ENCODE results near the gene PRPSAP2. TPM values are rescaled to one million over a fixed set of nuclear protein-coding genes. Genes with fewer than 3 reads are reported as not detected.

Gene PRPSAP2
- total and polyA plus RNA-seq, 3 donors from 2014 or later, result 42.8 to 56.1 (median 55.4) TPM

DNA sequence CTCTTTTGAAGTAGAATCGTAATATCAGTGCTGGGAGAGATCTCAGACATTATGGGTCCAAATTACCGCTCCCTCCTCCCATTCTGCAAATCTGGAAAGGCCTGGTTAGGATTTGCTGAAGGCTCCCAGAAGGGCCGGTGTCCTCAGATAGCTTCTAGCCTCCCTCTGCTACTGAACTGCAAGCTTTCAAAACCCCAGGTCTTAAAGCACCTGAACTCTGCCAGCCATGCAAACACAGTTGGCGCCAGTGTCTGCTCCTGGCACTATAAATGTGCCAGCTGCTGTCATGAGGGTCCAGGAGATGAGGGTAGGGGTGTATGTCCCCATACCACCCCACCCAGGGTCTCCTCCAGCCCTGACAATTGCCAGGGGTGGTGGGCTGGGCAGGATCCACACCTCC, 118.3 kb downstream of the PRPSAP2 start:
- DNase-seq, result no peak
- TF ChIP-seq POLR2A (IDR thresholded peaks at IDR 0.05) (no peak), CTCF (IDR thresholded peaks at IDR 0.05) (no peak)
- no peaks in the 10 kb centered on the region for H3K9me3 ChIP-seq
- 68 to 72% methylated on average over 4 of the region's 4 CpGs for WGBS, 2 donors
- no peaks in the 10 kb centered on the region for H3K36me3 ChIP-seq (ENCODE audit: low read depth, missing control alignments)
- peaks cover 5% of the 10 kb centered on the region for H3K4me1 ChIP-seq
- H3K4me3 ChIP-seq, result no peak overlapping the region
- intact Hi-C loops (cut with DNase I; ENCODE audit: low total_unique reads), result no loop called here
- H3K27me3 ChIP-seq, result no peaks in the 10 kb centered on the region
- H3K27ac ChIP-seq, result no peak overlapping the region

DNA sequence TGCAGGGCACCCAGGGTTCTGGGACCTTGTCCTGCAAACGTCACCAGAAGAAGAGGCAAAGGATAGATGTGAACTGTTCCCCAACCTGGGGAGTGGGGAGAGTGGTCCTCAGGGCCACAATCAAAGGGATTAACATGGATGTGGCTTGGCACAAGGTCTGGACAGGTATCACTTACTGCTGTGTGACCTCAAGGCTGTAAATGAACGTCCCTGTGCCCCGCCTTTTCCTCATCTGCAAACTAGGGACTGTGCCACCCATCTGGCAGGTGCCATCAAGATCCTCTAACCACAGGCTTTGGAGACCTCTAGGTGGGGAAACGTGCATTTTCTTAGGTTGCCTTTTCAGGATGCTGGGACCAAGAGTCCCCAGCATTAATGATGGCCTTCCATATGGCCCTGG, 119.1 kb downstream of the PRPSAP2 start:
- DNase-seq, result no peak
- peaks cover 5% of the 10 kb centered on the region for H3K4me1 ChIP-seq
- no peaks in the 10 kb centered on the region for H3K9me3 ChIP-seq
- H3K27me3 ChIP-seq, result no peaks in the 10 kb centered on the region
- H3K4me3 ChIP-seq, result no peak overlapping the region
- TF ChIP-seq CTCF (IDR thresholded peaks at IDR 0.05) (no peak), POLR2A (IDR thresholded peaks at IDR 0.05) (no peak)
- intact Hi-C loops (cut with DNase I; ENCODE audit: low total_unique reads), result no loop called here
- no peak overlapping the region for H3K27ac ChIP-seq
- H3K36me3 ChIP-seq (ENCODE audit: low read depth, missing control alignments), result no peaks in the 10 kb centered on the region
- WGBS, 2 donors, result 88 to 100% methylated on average over 1 to 4 of the region's 4 CpGs

GRCh38 chr17:18977646-18978045, 119.7 kb downstream of the PRPSAP2 start:
- no peaks in the 10 kb centered on the region for H3K9me3 ChIP-seq
- intact Hi-C loops (cut with DNase I; ENCODE audit: low total_unique reads), result no loop called here

DNA sequence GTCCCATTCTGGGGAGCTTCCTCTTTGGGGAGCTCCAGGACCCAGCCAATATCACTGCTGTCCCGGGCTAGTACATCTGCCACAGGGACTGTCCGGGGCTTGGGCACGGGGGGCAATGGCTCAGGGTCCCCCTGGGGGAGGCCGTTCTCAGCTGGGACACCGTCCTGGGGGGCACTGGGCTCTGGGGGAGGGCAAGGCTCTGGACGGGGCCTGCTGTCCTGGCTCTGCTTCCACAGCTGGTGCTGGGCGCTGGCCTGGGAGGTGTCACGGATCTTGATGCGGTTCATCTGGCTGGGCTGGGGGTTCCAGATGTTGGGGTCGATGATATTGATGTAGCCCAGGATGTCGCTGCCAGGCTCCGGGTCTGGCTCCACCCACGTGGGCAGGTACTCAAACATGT, 120.1 kb downstream of the PRPSAP2 start:
- TF ChIP-seq CTCF (IDR thresholded peaks at IDR 0.05) (no peak), POLR2A (IDR thresholded peaks at IDR 0.05) (no peak)
- Histone ChIP-seq H3K4me1 (peaks cover 2% of the 10 kb centered on the region), H3K9me3 (no peaks in the 10 kb centered on the region), H3K27ac (no peak overlapping the region), H3K36me3 (ENCODE audit: low read depth, missing control alignments) (no peaks in the 10 kb centered on the region), H3K27me3 (no peaks in the 10 kb centered on the region), H3K4me3 (no peak overlapping the region)
- intact Hi-C loops (cut with DNase I; ENCODE audit: low total_unique reads), result no loop called here
- WGBS, 2 donors, result 94 to 100% methylated on average over 4 to 13 of the region's 13 CpGs
- DNase-seq, result no peak

More at GRCh38 chr17:18977646-18978045, 119.7 kb downstream of the PRPSAP2 start:
- H3K27me3 ChIP-seq, result no peaks in the 10 kb centered on the region
- H3K4me1 ChIP-seq, result peaks cover 5% of the 10 kb centered on the region
- H3K27ac ChIP-seq, result no peak overlapping the region
- TF ChIP-seq POLR2A (IDR thresholded peaks at IDR 0.05) (no peak), CTCF (IDR thresholded peaks at IDR 0.05) (no peak)
- H3K36me3 ChIP-seq (ENCODE audit: low read depth, missing control alignments), result no peaks in the 10 kb centered on the region
- H3K4me3 ChIP-seq, result no peak overlapping the region
- 96 to 97% methylated on average over 6 to 19 of the region's 19 CpGs for WGBS, 2 donors
- DNase-seq, result no peak

GRCh38 chr17:18978655-18979054, 120.7 kb downstream of the PRPSAP2 start:
- no peak overlapping the region for H3K27ac ChIP-seq
- H3K4me3 ChIP-seq, result no peak overlapping the region
- 93 to 94% methylated on average over 13 to 17 of the region's 17 CpGs for WGBS, 2 donors
- H3K36me3 ChIP-seq (ENCODE audit: low read depth, missing control alignments), result no peaks in the 10 kb centered on the region
- no peak for DNase-seq
- H3K9me3 ChIP-seq, result no peaks in the 10 kb centered on the region
- no peaks in the 10 kb centered on the region for H3K4me1 ChIP-seq
- intact Hi-C loops (cut with DNase I; ENCODE audit: low total_unique reads), result no loop called here
- TF ChIP-seq POLR2A (IDR thresholded peaks at IDR 0.05) (no peak), CTCF (IDR thresholded peaks at IDR 0.05) (no peak)
- no peaks in the 10 kb centered on the region for H3K27me3 ChIP-seq

All from testis (tissue), 3 donors.